Sigmoid colon (tissue), 4 donors: ENCODE measurements around the gene TUNAR.

Experiments
- CTCF ChIP-seq, 4 experiments: fragments of 450-650 bp in 3 of 4; fragments of 200-600 bp in 1 of 4; IDR thresholded peaks; one replicate each; pipeline ENCODE4 v1.5.1; 2016 to 2019; ENCODE audit warnings: antibody characterized with exemption in 4 of 4, mild to moderate bottlenecking in 3 of 4, moderate library complexity in 2 of 4
- POLR2A ChIP-seq, 2 donors: fragments of 450-650 bp; IDR thresholded peaks; one replicate each; pipeline ENCODE4 v1.6.1; 2016; ENCODE audit warnings: antibody characterized with exemption in 2 of 2, mild to moderate bottlenecking in 2 of 2, moderate library complexity in 2 of 2
- POLR2AphosphoS5 ChIP-seq, 4 donors: sonication (generic); formaldehyde crosslinking; IDR thresholded peaks; one replicate each; pipeline ENCODE4 v1.6.1; 2017; ENCODE audit warnings: antibody characterized with exemption in 4 of 4

- TF ChIP-seq CTCF (IDR thresholded peaks at IDR 0.05) (no peak), POLR2A (IDR thresholded peaks at IDR 0.05) (no peak), POLR2AphosphoS5 (IDR thresholded peaks at IDR 0.05) (no peak)
These were observed 36.4 kb upstream of the TUNAR start for GRCh38 chr14:95840094-95840700.
